Measurements from ENCODE around the gene TOMM34. TPM values are rescaled to one million over a fixed set of nuclear protein-coding genes. Genes with fewer than 3 reads are reported as not detected.

TOMM34 gene
- polyA plus RNA-seq, 1 donor, result 14.0 TPM

GRCh38 chr20:44930517-44931168 is 29.6 kb downstream of the TOMM34 start:
- no peak for DNase-seq

- DNase-seq, result no peak
Observed at GRCh38 chr20:44928595-44928994, 31.6 kb downstream of the TOMM34 start.

GRCh38 chr20:44924541-44924940 is 35.7 kb downstream of the TOMM34 start:
- no peak for DNase-seq

- no peak for DNase-seq
Observed at GRCh38 chr20:44921447-44921846, 38.8 kb downstream of the TOMM34 start.

GRCh38 chr20:44918761-44919160 is 41.4 kb downstream of the TOMM34 start:
- no peak for DNase-seq

- no peak for DNase-seq
Observed at GRCh38 chr20:44918342-44918741, 41.9 kb downstream of the TOMM34 start.

GRCh38 chr20:44917399-44917798 is 42.8 kb downstream of the TOMM34 start:
- no peak for DNase-seq

- DNase-seq, result no peak
Observed at GRCh38 chr20:44916586-44916985, 43.6 kb downstream of the TOMM34 start.

- no peak for DNase-seq
Observed at GRCh38 chr20:44914924-44915323, 45.3 kb downstream of the TOMM34 start.

- DNase-seq, result no peak
Observed at GRCh38 chr20:44912189-44912588, 48.0 kb downstream of the TOMM34 start.

- DNase-seq, result no peak
Observed at GRCh38 chr20:44911264-44911921, 48.8 kb downstream of the TOMM34 start.

GRCh38 chr20:44910690-44911262 is 49.4 kb downstream of the TOMM34 start:
- no peak for DNase-seq

GRCh38 chr20:44909872-44910689 is 50.1 kb downstream of the TOMM34 start, which contains the start of gene PABPC1L:
PABPC1L (plus strand) TSS chr20:44910060; CDS start chr20:44910144, 84 bp downstream.
- DNase-seq, result peak; percentile 67

- no peak for DNase-seq
Observed at GRCh38 chr20:44908987-44909871, 51.0 kb downstream of the TOMM34 start.

GRCh38 chr20:44904377-44904776 is 55.8 kb downstream of the TOMM34 start:
- no peak for DNase-seq

GRCh38 chr20:44901974-44902373 is 58.2 kb downstream of the TOMM34 start:
- no peak for DNase-seq

- DNase-seq, result no peak
Observed at GRCh38 chr20:44900231-44900854, 59.9 kb downstream of the TOMM34 start.

GRCh38 chr20:44897133-44897532 is 63.1 kb downstream of the TOMM34 start:
- DNase-seq, result no peak

GRCh38 chr20:44896583-44896982 is 63.6 kb downstream of the TOMM34 start:
- no peak for DNase-seq

- DNase-seq, result no peak
Observed at GRCh38 chr20:44894959-44895358, 65.2 kb downstream of the TOMM34 start.
